HG03575 (cell line): ENCODE data around the gene URAD.
"Not testable (repeated sequence)": the region's sequence is repeated elsewhere in the genome, so short reads cannot be mapped to it uniquely, and the experiment has no call there.

Experiments used
- ATAC-seq: cut with Tn5 transposase; IDR thresholded peaks from one replicate; pipeline ENCODE4 v1.9.1; 2021; ENCODE audit not compliant: unreplicated experiment, insufficient number of reproducible peaks, low FRiP score; ENCODE audit errors: extremely low read depth

Gene URAD

DNA sequence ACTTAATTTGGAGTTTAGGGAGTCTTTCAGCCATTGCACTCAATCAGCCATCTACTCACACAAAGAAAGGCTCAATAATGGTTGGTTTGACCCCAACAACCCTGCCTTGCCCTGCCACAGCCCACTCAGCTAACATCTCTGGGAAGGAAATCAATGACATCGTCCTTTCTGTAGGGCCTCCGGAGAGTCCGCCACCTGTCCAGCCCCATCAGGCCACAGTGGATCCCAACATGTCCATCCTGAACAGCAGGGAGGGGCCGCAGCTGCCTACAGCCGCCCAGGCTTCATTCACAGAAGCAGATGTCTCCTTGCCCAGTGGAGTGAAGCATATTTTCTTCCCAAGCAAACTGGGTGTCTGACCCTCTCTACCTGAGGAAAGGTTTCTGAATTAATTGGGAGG lies 15.2 kb downstream of the URAD start:
- no peak for ATAC-seq

DNA sequence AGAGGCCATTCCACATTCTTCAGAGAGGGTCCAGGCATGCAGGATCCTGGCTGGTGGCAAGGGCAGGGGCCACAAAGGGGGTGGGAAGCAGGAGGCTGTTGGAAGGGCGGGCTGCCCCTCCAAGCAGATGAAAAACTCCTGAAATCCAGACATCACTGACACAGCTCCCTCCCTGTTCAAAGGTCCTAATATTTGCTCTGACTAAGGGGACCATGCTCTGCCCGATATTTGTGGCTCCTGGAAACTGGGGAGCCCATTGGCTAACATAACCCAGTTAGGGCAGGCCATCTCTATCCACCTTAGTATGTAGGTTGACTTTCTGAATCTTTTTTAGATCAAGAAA lies 16.0 kb downstream of the URAD start:
- no peak for ATAC-seq

DNA sequence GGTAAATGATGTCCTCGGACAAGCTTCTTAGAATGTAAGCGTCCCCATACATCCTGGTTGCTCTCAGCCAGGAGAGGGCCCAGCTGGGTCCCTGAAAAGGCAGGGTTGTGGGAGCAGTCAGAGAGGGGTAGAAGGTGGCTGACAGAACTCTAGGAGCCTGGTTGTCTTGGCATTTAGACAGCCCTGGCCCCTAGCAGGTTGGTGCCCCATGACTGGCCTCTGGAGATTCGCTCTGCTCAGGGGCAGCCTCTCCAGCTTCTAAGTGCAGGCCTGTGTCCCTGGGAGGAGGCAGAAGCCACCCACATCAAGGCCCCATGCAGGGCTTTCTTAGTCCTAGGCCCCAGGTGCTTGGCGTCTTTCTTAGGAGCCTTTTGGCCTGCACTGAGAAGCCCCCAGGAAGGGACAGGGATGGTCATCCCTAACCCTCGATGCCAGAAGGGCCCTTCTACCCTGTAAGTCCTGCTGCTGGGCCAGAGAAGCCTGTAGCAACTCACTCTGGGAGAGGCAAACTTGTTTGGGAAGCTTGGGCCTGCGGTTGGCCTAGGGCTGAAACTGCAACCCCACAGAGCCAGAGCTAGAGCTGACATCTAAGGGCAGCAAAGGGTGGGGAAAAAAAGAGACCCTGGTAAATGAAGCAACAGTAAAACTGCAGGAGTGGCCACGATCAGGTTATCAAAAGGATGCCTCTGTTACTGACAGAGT lies 16.6 kb downstream of the URAD start:
- no peak for ATAC-seq

DNA sequence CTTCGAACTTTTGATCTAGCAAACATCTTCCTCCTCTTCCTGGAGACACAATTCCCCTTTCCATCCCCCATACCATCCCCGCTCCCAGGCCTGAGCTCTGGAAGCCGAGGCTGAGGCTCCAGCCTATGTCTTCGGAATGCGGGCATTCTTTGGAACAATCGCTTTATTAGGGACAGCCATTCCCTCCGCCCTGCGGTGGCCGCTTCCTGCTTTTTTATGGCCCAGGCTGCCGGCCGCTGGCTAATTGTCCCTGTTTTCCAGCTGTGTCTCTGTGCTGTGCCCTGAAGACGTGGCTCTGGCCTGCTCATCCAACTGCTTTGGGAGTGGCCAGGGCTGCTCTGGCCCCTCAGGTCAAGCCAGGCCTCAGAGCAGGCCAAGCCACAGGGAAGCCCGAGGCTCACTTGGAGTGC lies 17.3 kb downstream of the URAD start:
- no peak for ATAC-seq

DNA sequence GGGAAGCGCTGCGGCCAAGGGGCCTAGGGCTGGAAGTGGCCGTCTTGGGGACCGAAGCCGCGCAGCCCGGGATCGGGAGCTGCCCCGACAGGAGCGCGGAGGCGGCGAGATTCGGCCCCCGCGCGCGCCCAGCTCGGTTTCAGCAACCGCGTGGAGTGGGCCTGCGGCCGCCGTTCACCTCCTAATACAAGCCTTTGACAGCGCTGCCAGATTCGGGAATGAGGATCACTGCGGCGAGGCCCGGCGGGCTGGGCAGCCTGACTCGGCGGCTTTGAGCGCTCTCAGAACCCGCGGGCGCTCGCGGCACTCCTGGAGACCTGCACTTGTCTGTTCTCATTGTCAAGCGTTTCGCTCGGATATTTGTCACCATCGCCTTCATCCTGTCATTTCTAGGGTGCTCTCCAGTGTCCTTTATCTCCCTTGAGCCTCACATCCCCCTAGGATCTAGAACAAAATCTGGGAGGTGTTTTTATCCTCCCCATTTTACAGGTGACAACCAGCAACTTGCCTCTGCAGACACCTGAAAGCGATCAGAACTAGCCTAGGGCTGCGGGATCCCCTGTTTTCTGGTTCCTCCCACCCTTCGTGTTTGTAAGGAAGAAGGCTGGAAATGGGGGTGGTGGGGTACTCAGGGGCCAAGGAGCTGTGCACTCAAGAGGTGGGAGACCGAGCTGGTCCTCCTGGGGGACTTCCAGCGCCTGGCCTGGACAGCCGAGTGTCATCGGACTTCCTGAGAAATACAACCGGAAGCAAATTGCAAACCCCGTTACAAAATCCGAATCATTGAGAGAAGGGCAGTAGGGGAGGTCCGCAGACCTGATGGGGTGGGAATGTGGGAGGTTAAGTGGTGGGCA lies 17.9 kb downstream of the URAD start:
- ATAC-seq = no peak

DNA sequence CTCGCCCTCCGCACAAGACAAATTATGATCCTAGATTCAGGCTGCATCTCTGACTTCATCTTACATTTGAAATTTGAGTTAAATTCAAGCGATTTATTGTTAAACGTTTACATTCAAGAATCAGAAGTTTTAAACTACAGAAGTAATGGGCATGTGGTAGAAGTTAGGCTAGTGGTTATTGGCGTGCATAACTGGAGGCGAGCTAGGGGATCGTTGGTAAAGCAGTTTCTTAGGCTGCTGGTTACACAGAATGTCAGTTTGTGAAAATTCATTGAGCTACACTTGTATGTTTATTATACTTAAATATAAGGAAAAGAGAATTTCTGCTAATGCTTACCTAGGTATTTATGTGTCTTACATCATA lies 18.6 kb downstream of the URAD start:
- no peak for ATAC-seq

DNA sequence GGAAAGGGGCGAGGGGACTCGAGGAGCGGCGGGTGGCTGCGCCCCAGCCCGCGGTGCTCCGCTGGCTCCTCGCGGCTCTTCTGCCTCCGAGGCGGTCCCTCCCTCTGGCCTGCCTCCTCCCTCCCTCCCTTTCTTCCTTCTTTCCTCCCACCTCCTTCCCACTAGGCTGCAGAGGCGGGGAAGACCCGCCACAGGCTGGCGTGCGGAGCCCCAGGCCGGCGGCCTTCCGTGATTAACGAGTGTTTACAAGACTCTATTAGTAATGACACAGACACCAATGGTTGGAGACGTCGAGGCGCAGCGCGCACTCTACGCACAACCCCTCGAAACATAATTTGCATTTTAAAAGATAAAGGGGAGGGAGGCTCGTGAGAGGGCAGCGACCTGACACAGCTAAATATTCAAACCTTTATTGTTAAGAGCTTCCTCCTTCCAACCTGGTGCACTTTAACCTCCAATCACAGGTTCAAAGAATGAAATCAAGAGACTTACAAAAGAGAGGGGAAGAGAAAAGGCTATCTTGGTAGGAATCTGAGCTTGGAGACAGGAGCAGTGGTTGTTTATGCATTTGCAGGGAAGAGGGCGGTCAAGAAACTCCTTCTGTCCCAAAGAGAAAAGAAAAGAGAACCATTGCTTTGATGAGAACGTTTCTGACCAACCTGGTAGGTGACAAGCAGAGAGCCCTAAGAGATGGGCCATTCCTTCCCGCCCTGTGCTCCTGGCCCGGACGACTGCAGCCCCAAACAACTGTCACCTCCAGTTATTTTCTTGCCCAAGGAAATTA lies 19.2 kb downstream of the URAD start, which contains the start of gene CDX2:
Gene CDX2 (minus strand): TSS at position 234 of the 784 bp plus-strand sequence. CDS start 309 bp downstream, outside the sequence.
- ATAC-seq = no peak

DNA sequence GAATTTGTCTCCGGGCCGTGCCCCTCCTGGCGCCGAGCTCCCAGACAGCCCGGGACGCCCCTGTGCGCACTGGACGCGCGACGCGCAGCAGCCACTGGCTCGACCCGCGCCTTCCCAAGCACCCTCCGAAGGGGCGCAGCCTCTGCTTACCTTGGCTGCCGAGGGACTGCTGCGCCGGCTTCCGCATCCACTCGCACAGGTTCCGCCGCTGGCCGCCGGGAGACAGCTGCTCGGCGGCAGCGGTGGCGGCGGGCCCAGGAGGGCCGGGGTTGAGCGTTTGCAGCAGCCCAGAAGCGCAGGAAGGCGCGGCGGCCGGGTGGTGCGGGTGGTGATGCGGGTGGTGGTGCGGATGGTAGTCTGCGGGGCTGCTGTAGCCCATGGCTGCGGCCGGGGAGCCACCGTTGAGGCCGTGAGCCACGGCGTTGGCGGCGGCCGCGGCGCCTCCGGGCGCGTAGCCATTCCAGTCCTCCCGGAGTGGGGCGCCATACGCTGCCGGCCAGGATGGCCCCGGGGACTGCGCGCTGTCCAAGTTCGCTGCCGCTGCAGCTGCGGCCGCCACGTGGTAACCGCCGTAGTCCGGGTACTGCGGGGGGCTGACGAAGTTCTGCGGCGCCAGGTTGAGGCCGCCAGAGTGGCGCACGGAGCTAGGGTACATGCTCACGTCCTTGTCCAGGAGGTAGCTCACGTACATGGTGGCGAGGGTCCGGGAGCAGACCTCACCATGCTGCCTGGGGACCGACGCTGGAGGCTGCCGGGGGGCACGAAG lies 20.0 kb downstream of the URAD start:
- ATAC-seq = no peak

DNA sequence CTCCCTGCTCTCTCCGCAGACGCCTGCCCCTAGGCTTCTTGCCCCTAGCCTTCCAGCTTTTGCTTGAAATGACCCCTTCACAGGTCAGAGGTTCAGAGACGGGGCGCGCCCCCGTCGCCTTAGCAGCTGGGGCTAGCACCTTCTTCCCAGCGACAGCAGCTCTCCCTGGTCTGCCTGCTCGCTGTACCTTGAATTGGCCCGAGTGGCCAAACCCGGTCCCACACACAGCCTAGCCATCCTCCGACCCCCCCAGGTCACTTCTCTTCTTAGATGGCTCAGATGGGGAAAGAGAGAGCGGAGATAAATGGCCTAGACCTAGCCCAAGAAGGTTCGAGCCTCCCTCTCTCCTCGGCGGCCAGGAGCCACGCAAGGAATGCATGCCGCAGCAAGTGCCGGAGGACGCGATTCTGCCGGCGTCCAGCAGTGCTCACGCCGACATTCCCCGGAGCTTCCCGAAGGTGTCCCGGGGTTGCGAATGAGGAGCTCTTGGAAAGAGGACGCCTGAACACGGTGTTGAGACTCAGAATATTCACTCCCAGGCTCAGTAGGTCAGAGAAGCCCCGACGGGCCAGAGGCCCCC lies 20.7 kb downstream of the URAD start:
- no peak for ATAC-seq

DNA sequence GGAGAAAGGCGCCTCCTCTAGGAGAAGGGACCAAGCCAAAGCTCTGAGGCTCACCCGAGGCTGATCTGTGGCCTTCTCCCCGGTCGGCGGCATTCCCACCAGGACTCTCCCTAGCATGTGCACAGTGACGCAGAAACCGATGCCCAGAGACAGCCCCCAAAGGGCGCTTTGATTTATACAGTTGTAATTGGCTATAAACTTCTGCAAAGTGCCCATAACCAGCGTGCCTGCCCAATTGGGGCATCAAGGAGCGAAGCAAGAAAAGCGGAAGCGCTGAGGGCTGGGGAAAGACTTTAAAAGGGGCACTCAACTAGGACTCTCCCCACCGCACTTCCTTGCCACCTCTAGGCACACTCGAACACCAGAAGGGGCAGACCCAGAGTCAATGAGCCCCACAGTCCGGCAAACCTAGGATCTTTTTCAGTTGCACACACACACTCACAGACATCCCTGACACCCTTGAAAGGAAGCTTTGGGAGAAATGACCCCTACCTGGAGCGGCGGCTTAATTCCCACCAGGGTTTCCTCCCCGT lies 21.2 kb downstream of the URAD start:
- no peak for ATAC-seq

DNA sequence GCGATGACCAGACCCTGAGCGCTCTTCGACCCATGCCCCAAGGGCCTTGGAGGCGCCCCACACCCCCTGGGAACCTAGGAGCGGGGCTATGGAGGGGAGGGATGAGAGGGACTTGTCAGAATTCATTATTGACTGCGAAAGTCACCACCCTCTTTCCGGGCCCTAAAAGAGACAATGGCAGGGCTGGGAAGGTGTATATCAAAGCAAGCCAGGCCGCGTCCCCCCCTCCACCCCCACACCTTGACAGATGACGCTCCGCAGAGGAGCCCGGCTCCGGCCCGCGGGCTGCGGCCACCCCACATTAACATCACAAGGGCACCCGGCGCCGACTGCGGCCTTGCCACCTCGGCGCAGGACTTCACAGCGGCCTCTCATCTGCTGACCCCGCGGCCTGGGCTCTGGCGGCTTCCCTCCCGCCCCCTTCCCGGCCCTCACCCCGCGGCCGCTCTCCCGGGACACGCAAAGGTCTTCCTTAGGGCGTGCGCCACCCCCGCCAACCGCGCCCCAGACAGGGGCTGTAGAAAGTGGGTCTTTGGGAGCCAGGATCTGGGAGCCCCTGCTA lies 21.8 kb downstream of the URAD start:
- no peak for ATAC-seq

DNA sequence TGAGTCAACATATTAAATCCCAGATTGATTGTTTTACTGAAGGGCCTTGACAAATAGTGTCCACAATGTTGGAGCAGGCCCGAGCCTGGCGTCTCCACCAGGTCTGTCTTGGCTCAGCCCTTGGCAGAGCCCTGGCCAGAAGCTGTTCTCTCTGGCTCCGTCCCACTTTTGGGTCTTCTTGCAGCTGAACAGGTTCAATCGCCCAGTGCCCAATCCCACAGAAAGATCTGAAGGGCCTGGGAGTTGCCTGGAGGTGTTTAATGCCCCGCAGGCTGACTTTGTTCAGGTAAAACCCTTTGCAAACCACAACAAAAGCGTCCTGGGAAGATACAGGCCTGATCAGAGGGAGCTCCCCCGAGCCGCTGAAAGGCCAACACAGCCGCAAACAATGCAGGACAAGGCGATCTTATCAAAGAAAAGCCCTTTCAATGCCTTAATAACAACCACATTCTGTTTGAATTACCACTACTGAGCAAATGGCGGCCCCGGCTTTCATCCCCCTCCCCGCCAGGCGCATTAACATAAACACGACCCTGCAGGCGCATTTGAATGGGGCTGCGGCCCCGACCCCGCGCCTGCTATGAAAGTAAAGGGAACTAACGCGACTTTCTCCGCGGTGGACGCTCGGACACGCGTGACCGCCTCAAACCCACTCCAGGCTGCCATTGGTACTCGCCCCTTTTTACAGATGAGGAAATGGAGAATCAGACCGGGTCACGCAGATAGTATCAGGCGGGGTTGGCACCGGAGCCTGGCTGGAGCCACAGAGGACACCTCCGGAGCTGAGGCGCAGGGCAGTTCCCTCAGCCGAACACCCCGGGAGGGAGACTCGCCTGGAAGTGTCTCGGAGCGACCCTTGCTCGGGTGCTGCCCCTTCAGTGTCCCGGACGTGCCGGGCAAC lies 22.5 kb downstream of the URAD start:
- no peak for ATAC-seq

DNA sequence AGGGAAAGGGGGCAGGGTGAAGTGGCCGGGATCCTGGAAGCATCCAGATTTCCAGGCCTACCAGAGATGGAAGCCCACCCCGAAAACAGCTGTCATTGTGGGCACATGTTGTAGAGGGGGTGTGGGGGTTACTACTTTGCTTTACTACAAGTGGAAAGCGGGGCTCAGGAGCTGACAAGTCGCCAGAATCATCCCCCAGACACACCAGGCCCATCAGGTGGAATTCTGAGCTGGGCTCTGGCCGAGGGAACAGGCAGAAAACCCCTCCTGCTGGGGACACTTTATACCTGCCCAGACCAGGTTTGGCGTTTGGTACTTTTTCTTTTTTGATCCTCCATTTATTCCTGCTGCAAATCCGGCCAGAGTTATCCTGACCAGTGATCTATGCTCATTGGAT lies 23.2 kb downstream of the URAD start:
- no peak for ATAC-seq

DNA sequence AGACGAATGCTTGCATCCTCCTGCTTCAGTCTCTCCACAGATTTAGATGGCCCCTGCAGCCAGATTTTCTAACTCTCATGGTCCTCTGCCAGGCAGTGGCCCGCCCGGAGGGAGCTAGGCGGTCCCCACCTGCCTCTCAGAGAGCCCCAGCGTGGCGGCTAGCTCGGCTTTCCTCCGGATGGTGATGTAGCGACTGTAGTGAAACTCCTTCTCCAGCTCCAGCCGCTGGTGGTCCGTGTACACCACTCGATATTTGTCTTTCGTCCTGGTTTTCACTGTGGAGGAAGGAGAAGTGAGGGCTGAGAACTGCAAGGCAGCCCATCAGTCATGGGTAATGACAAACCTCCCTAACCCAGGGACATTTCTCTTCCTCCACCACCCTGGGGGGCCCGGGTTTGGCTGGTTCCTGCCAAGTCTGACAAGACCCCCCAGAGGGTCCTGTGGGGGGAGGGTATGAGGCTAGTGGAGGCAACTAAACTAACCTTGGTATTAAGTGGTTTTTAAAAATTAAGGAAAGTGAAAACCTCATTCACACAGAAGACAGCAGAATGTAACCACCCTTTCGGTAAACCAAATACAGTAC lies 23.7 kb downstream of the URAD start:
- no peak for ATAC-seq

DNA sequence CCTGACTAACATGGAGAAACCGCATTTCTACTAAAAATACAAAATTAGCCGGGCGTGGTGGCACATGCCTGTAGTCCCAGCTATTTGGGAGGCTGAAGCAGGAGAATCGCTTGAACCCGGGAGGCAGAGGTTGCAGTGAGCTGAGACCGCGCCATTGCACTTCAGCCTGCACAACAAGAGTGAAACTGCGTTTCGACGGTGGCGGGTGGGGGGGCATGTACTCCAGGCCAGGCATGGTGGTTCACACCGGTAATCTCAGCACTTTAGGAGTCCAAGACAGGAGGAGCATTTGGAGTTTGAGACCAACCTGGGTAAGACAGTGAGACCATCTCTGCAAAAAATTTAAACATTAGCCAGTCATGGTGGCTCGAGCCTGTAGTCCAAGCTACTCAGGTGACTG lies 24.3 kb downstream of the URAD start:
- ATAC-seq = not testable (repeated sequence)

DNA sequence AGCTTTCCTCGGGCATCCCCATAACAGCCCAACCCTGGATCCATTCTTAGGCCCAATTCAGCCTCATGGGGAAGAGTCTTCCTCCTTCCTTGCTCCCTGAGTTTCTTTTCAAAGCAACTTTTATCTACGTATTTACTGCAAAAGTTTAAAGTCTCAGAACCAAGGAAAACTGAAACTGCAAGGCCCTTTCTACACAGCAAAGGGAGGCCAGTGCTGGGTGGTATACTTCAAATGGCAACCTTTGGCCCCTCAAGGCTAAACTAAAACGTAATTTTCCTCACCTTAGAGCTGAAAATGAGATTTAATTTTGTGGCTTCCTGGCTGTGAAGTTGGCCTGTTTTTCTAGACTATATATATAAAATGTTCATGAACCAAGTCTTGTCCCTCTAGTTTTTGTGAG lies 25.0 kb downstream of the URAD start:
- ATAC-seq = no peak

DNA sequence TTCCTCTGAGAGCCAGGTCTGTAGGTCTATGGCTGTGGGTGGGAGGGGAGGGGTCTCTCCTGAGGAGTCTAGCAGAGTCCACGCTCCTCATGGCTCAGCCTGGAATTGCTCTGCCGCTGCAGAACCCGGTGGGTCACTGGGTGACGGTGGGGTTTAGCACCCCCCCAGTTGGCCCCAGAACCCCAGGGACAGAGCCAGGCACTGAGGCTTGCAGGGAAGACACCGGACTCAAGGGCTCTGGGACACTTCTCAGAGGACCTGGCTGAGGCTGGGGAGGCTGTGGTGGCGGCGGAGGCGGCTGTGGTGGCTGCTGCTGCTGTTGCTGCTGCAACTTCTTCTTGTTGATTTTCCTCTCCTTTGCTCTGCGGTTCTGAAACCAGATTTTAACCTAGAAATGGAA lies 25.5 kb downstream of the URAD start:
- ATAC-seq = no peak
